K562 (cell line): Measurements from ENCODE around the gene XPC. TPM values are rescaled to one million over a fixed set of nuclear protein-coding genes. Genes with fewer than 3 reads are reported as not detected.
A peak's percentile ranks its signal among the peaks of the same experiment; 100 is the strongest.

Source experiments
- ATF3 ChIP-seq, 2 experiments: fragments of 450-650 bp in 1 of 2; sonication (generic) in 1 of 2; formaldehyde crosslinking in 1 of 2; IDR thresholded peaks in 1 of 2; conservative IDR thresholded peaks in 1 of 2; 2 replicates each; pipeline versions ENCODE4 v1.6.1 to v1.8.1; 2016 to 2023; ENCODE audit warnings: mild to moderate bottlenecking in 2 of 2, moderate library complexity in 2 of 2, inconsistent platforms in 1 of 2, missing genetic modification reagents in 1 of 2
- E2F1 ChIP-seq: sonication (generic); formaldehyde crosslinking; IDR thresholded peaks from 2 replicates; pipeline ENCODE4 v1.8.1; 2023; ENCODE audit warnings: mild to moderate bottlenecking, missing genetic modification reagents, moderate library complexity
- HDAC8 ChIP-seq: fragments of 450-650 bp; IDR thresholded peaks from 2 replicates; pipeline ENCODE4 v1.6.1; 2016; ENCODE audit warnings: mild to moderate bottlenecking, missing genetic modification characterization, moderate library complexity, missing compliant biosample characterization
- HNRNPL ChIP-seq: fragments of 200-400 bp; formaldehyde crosslinking; IDR thresholded peaks from 2 replicates; pipeline ENCODE4 v1.6.1; 2017; ENCODE audit warnings: low read depth, mild to moderate bottlenecking, low read length
- KLF6 ChIP-seq: fragments of 250-450 bp; sonication (Bioruptor Pico); IDR thresholded peaks from 2 replicates; pipeline ENCODE4 v1.4.0; 2020; ENCODE audit warnings: mild to moderate bottlenecking, moderate library complexity, borderline replicate concordance
- MNT ChIP-seq, 2 experiments: fragments of 450-650 bp; conservative IDR thresholded peaks; 2 replicates each; pipeline ENCODE4 v1.6.1; 2017; ENCODE audit warnings: mild to moderate bottlenecking in 2 of 2, moderate library complexity in 2 of 2
- NR1H2 ChIP-seq: sonication (generic); formaldehyde crosslinking; IDR thresholded peaks from 2 replicates; pipeline ENCODE4 v1.4.0; 2020; ENCODE audit warnings: mild to moderate bottlenecking, missing genetic modification reagents
- SIX5 ChIP-seq, 2 experiments: IDR thresholded peaks; 2 replicates each; pipeline ENCODE4 v1.6.1; 2011; ENCODE audit warnings: low read length in 2 of 2, borderline replicate concordance in 1 of 2, low read depth in 1 of 2, mild to moderate bottlenecking in 1 of 2, moderate library complexity in 1 of 2; ENCODE audit not compliant: insufficient read depth in 1 of 2
- SMARCB1 ChIP-seq: IDR thresholded peaks from 2 replicates; pipeline ENCODE4 v1.6.1; 2011; ENCODE audit warnings: improper control_type of control experiment, low read depth; ENCODE audit not compliant: insufficient read length
- TEAD2 ChIP-seq: fragments of 450-650 bp; IDR thresholded peaks from 2 replicates; pipeline ENCODE4 v1.6.1; 2016; ENCODE audit warnings: missing genetic modification characterization, control low read depth, missing compliant biosample characterization
- THRB ChIP-seq: fragments of 450-650 bp; formaldehyde crosslinking; conservative IDR thresholded peaks from 2 replicates; pipeline ENCODE4 v1.4.0; 2022; ENCODE audit warnings: mild to moderate bottlenecking, missing genetic modification characterization
- ZBTB26 ChIP-seq: fragments of 450-650 bp; formaldehyde crosslinking; IDR thresholded peaks from 2 replicates; pipeline ENCODE4 v1.4.0; 2022; ENCODE audit warnings: missing genetic modification characterization
- ZNF134 ChIP-seq: fragments of 250-450 bp; sonication (Bioruptor Pico); conservative IDR thresholded peaks from 2 replicates; pipeline ENCODE4 v1.4.0; 2020
- ZNF639 ChIP-seq, 2 experiments: fragments of 200-800 bp in 1 of 2; sonication (Bioruptor generic) in 1 of 2; sonication (generic) in 1 of 2; formaldehyde crosslinking in 1 of 2; IDR thresholded peaks in 1 of 2; conservative IDR thresholded peaks in 1 of 2; 2 replicates each; pipeline versions ENCODE4 v1.5.0 to v1.6.1; 2016 to 2020; ENCODE audit warnings: missing compliant biosample characterization in 1 of 2, missing genetic modification characterization in 1 of 2, missing genetic modification reagents in 1 of 2
- ZNF696 ChIP-seq: fragments of 250-450 bp; sonication (Bioruptor Pico); conservative IDR thresholded peaks from 2 replicates; pipeline ENCODE4 v1.4.0; 2020; ENCODE audit warnings: mild to moderate bottlenecking, moderate library complexity
- ZNF699 ChIP-seq: fragments of 250-450 bp; sonication (Bioruptor Pico); IDR thresholded peaks from 2 replicates; pipeline ENCODE4 v1.8.0; 2021; ENCODE audit warnings: mild to moderate bottlenecking, moderate library complexity; ENCODE audit not compliant: insufficient replicate concordance
- ZNF76 ChIP-seq: fragments of 250-450 bp; sonication (Bioruptor Pico); IDR thresholded peaks from 2 replicates; pipeline ENCODE4 v1.4.0; 2020; ENCODE audit warnings: mild to moderate bottlenecking, moderate library complexity, borderline replicate concordance
- polyA plus RNA-seq, 8 experiments: library from polyadenylated mRNA; depleted of rRNA in 4 of 8; stranded (reverse) in 5 of 8; unstranded in 3 of 8; fragments of >200 nt; fragmentation: Nextera tagmentation in 2 of 8; fragmentation: Illumina TruSeq in 1 of 8; extraction: Ambion mirVana in 2 of 8; extraction: Trizol in 1 of 8; gene quantifications; 2 replicates each; pipeline versions ENCODE4 v1.2.1 to v1.2.3, GENCODE V29; 2011 to 2014; ENCODE audit warnings: inconsistent platforms in 1 of 8, missing spikeins in 1 of 8
- total RNA-seq, 7 experiments: library from RNA; depleted of rRNA in 6 of 7; stranded (reverse); fragments of >200 nt in 6 of 7; fragmentation: Illumina TruSeq in 2 of 7; extraction: Trizol in 2 of 7; gene quantifications; 2 replicates each; pipeline versions ENCODE4 v1.2.1 to v1.2.3, GENCODE V29; 2011 to 2021; ENCODE audit warnings: low replicate concordance in 1 of 7

The XPC gene
- total and polyA plus RNA-seq, 9 of the 15 experiments (the other 6 are each of a cell fraction or from before 2014, with no cell fraction given), result 3.8 to 54.7 (median 41.3) TPM

- no peak for TF ChIP-seq ATF3 (IDR thresholded peaks at IDR 0.05)
- TF ChIP-seq ATF3 (CRISPR knock-in tag; conservative IDR thresholded peaks at IDR 0.05), result peak; percentile 45; the same call in 1 of the 2 replicates
- TF ChIP-seq ZNF699 (CRISPR knock-in tag), result no peak
- peak in 1 of 2 experiments; percentile 29; a peak in 1 of 4 replicates for TF ChIP-seq SIX5 (IDR thresholded peaks at IDR 0.05; ENCODE audit: borderline replicate concordance in 1 of 2, insufficient read depth in 1 of 2, low read depth in 1 of 2, low read length in 2 of 2)
- 0 out of 2 replicates have a peak, but pooled peaks have one; percentile 30 for TF ChIP-seq HDAC8
- no peak for TF ChIP-seq NR1H2 (CRISPR knock-in tag)
- peak; percentile 10; the same call in 1 of the 2 replicates for TF ChIP-seq E2F1 (CRISPR knock-in tag)
- peak; percentile 95 to 98 for TF ChIP-seq MNT (conservative IDR thresholded peaks at IDR 0.05)
- TF ChIP-seq KLF6 (CRISPR knock-in tag), result no peak
- TF ChIP-seq THRB (CRISPR knock-in tag), result no peak
- no peak for TF ChIP-seq ZNF639 (CRISPR knock-in tag; conservative IDR thresholded peaks at IDR 0.05 in 1 of 2, IDR thresholded peaks at IDR 0.05 in 1 of 2)
- no peak for TF ChIP-seq ZBTB26 (CRISPR knock-in tag)
- TF ChIP-seq SMARCB1, result no peak
- no peak for TF ChIP-seq ZNF696 (CRISPR knock-in tag)
- TF ChIP-seq HNRNPL, result no peak
- TF ChIP-seq ZNF76 (CRISPR knock-in tag), result no peak; the same call in 1 of the 2 replicates
- no peak for TF ChIP-seq TEAD2 (tag)
- TF ChIP-seq ZNF134 (CRISPR knock-in tag), result no peak
Measured at GRCh38 chr3:14124223-14124614, 54.2 kb downstream of the XPC start (continued).
